Activated CD8-positive, alpha-beta memory T cell treated with anti-CD3 and anti-CD28 coated beads, Interleukin-2, amount 10 ng/mL, durations not matched to agents 7 days and 5 days (primary cell): ENCODE measurements around the gene PIP5K1B. TPM values are rescaled to one million over a fixed set of nuclear protein-coding genes. Genes with fewer than 3 reads are reported as not detected.

ENCODE experiments used
- ATAC-seq: fragments of 150-1000 bp; cut with Tn5 transposase; one replicate; pipeline ENCODE4 v1.10.0; 2021; ENCODE audit warnings: moderate library complexity
- CTCF ChIA-PET: fragments of 350-600 bp; sonication (Branson Sonifier 250); formaldehyde crosslinking; loops from one replicate; lab custom pipeline; 2021; ENCODE audit warnings: antibody characterized with exemption; lab: Charles Lee
- DNase-seq: peaks from one replicate; pipeline ENCODE4 v3.0.0-alpha.2; 2020
- H3K27ac Mint-ChIP-seq: one replicate; pipeline ENCODE4 v1.8.0; 2021; ENCODE audit warnings: mild to moderate bottlenecking, mixed read lengths
- H3K27me3 Mint-ChIP-seq: one replicate; pipeline ENCODE4 v1.8.0; 2021; ENCODE audit warnings: mixed read lengths
- H3K36me3 Mint-ChIP-seq: one replicate; pipeline ENCODE4 v1.8.0; 2021; ENCODE audit warnings: mild to moderate bottlenecking, mixed read lengths
- H3K4me1 Mint-ChIP-seq: one replicate; pipeline ENCODE4 v1.8.0; 2021; ENCODE audit warnings: mixed read lengths
- H3K4me3 Mint-ChIP-seq: one replicate; pipeline ENCODE4 v1.8.0; 2021; ENCODE audit warnings: mild to moderate bottlenecking, moderate library complexity, mixed read lengths
- H3K9me3 Mint-ChIP-seq: one replicate; pipeline ENCODE4 v1.8.0; 2022; ENCODE audit warnings: low read depth, mixed read lengths
- total RNA-seq, 2 experiments: library from RNA; stranded (reverse); gene quantifications; one replicate each; pipeline ENCODE4 v1.2.3, GENCODE V29; 2021

The PIP5K1B gene
- total RNA-seq, 2 experiments from 2014 or later = 0.85 to 23.2 TPM

DNA sequence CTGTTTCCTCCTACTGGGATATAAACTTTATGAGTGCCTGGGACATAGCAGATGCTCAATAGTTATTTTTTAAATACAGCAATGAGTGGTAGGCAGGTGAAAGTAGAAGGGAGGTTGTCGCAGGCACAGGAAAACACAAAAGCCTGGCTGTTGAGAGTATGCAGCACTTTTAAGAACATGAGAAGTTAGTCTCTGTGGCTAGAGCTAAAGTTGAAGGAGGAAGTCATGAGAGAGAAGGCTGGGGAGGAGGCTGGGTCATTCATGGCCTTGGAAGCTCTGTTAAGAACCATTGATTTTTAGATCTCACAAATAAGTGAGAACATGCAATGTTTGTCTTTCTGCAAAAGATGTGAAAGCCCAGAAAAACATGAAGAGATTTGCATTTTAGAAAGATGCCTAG lies 182.2 kb downstream of the PIP5K1B start:
- CTCF ChIA-PET = interaction anchor here (0.9 kb wide), 1 partner anchor 16 kb away, joined by 3 read pairs; no protein-coding TSS in a partner anchor

GRCh38 chr9:68894502-68894901 lies 189.5 kb downstream of the PIP5K1B start:
- Mint-ChIP-seq H3K4me1 (peaks cover 25% of the 10 kb centered on the region), H3K27me3 (peaks cover 8% of the 10 kb centered on the region), H3K9me3 (no peaks in the 10 kb centered on the region), H3K36me3 (peaks cover 2% of the 10 kb centered on the region), H3K27ac (no peak overlapping the region), H3K4me3 (no peak overlapping the region)
- ATAC-seq (no peak), DNase-seq (no peak)
- CTCF ChIA-PET = interaction anchor here (1.6 kb wide), 1 partner anchor 8 kb away, joined by 3 read pairs; no protein-coding TSS in a partner anchor

More for the DNA sequence above, 182.2 kb downstream of the PIP5K1B start:
- Mint-ChIP-seq H3K9me3 (no peaks in the 10 kb centered on the region), H3K27ac (no peak overlapping the region), H3K36me3 (no peaks in the 10 kb centered on the region), H3K4me3 (no peak overlapping the region), H3K4me1 (peaks cover 15% of the 10 kb centered on the region), H3K27me3 (peaks cover 39% of the 10 kb centered on the region)
- no peak for DNase-seq
- ATAC-seq = no peak

- H3K27me3 Mint-ChIP-seq = peaks cover 12% of the 10 kb centered on the region
- CTCF ChIA-PET = interaction anchor here (0.9 to 1.6 kb wide), 2 partner anchors 10 to 15 kb away, joined by 3 read pairs; no protein-coding TSS in a partner anchor
- H3K27ac Mint-ChIP-seq = peak overlapping the region; percentile 68
- peak; percentile 76 for ATAC-seq
- no peak for DNase-seq
- peak overlapping the region; percentile 21 for H3K4me3 Mint-ChIP-seq
- H3K9me3 Mint-ChIP-seq = no peaks in the 10 kb centered on the region
- peaks cover 25% of the 10 kb centered on the region for H3K4me1 Mint-ChIP-seq
- H3K36me3 Mint-ChIP-seq = peaks cover 2% of the 10 kb centered on the region
Measured at GRCh38 chr9:68895741-68896478, 190.9 kb downstream of the PIP5K1B start.

- CTCF ChIA-PET = interaction anchor here (0.9 kb wide), 1 partner anchor 16 kb away, joined by 3 read pairs; no protein-coding TSS in a partner anchor
- ATAC-seq (peak; percentile 36), DNase-seq (no peak)
- H3K27ac Mint-ChIP-seq = peak overlapping the region; percentile 68
- H3K4me1 Mint-ChIP-seq = peaks cover 25% of the 10 kb centered on the region
- peak overlapping the region; percentile 21 for H3K4me3 Mint-ChIP-seq
- H3K27me3 Mint-ChIP-seq = peaks cover 15% of the 10 kb centered on the region
- peaks cover 2% of the 10 kb centered on the region for H3K36me3 Mint-ChIP-seq
- no peaks in the 10 kb centered on the region for H3K9me3 Mint-ChIP-seq
Measured at GRCh38 chr9:68896486-68896885, 191.4 kb downstream of the PIP5K1B start.

DNA sequence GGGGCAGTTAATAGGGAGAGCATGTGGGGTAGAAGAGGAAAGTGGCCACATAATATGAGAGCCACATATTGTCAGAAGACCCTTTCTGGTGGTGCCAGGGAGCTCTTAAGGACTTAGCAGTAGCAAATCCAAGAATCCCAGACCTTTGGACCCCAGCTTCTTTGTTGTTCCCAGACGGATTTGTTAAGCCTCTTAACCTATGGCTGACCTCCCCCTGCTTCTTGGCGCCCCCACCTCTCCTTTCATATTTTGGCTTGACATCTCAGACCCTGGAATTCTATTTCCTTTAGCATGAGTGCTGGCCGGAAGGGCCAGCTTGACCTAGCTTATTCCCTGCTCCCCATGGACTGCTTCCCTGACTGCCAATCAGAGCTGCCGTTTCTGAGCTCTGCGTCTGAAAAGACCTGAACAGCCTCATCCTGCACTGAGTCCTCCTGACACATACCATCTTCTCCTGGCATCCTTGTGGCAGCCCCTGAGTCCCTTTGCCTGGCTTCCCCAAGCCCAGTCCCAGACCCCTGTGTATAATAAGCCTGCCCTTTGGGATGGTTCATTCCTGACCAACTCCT lies 192.6 kb downstream of the PIP5K1B start:
- Mint-ChIP-seq H3K9me3 (no peaks in the 10 kb centered on the region), H3K27ac (no peak overlapping the region), H3K36me3 (peaks cover 2% of the 10 kb centered on the region), H3K27me3 (peaks cover 26% of the 10 kb centered on the region), H3K4me1 (peaks cover 25% of the 10 kb centered on the region), H3K4me3 (no peak overlapping the region)
- DNase-seq (no peak), ATAC-seq (no peak)
- CTCF ChIA-PET = interaction anchor here (0.8 to 1.7 kb wide), 2 partner anchors 10 to 102 kb away, joined by 4 to 6 read pairs; no protein-coding TSS in a partner anchor

DNA sequence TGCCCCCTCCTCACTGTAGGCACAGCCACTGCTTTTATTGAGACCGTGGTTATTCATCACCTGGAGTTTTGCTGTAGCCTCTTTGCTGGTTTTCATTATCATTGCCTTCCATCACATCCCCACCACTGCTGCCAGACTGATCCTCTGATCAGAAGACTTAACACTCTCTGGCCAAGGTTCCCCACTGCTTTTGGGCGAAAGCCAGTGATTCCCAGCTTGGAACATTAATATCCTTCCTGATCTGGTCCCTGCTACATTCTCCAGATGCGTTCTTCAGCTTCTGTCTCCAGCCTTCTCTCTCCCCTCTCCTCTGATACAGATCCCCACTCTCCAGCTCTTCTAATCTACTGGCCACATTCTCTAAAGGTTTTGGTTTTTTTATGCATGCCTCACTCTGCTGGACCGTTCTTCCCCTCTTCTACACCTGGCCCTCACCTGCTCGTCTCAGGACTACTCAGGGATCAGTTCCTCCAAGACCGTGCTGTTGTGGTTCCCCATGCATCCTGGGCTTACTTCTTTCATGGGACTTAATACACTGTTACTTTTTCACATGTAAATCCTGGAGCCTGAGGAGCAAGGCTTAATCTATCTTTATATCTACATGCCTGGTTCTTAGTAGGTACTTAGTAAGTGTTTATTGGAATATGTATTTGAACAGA lies 193.9 kb downstream of the PIP5K1B start:
- H3K4me1 Mint-ChIP-seq = peaks cover 25% of the 10 kb centered on the region

DNA sequence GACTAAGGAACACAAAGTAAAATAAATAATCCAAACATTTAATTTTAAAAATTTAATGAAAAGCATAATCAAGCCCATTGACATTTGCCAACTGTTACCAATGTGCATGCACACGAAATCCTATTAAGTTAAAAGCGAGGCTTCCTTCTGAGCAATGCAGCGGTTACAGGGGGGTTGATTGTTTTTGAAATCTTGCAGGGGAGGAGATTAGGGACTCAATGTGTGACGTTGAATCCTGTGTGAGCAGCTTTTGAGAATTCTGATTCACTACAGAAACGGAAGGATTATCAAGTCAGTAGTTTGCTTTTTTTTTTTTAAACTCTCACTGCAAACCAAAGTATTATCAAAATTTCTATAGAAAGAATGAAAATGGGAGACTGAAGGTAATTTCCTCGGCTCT lies 199.4 kb downstream of the PIP5K1B start:
- ATAC-seq (no peak), DNase-seq (no peak)
- CTCF ChIA-PET = interaction anchor here (0.5 kb wide), 1 partner anchor 181 kb away, joined by 3 read pairs; no protein-coding TSS in a partner anchor
- H3K4me1 Mint-ChIP-seq = peaks cover 7% of the 10 kb centered on the region
- H3K27me3 Mint-ChIP-seq = peaks cover 48% of the 10 kb centered on the region
- peaks cover 1% of the 10 kb centered on the region for H3K36me3 Mint-ChIP-seq
- no peak overlapping the region for H3K4me3 Mint-ChIP-seq
- no peaks in the 10 kb centered on the region for H3K9me3 Mint-ChIP-seq
- no peak overlapping the region for H3K27ac Mint-ChIP-seq

More for the DNA sequence above, 193.9 kb downstream of the PIP5K1B start:
- no peak overlapping the region for H3K27ac Mint-ChIP-seq
- CTCF ChIA-PET = interaction anchor here (1.1 kb wide), 1 partner anchor 339 kb away, joined by 3 read pairs; no protein-coding TSS in a partner anchor
- peaks cover 35% of the 10 kb centered on the region for H3K27me3 Mint-ChIP-seq
- H3K4me3 Mint-ChIP-seq = no peak overlapping the region
- no peaks in the 10 kb centered on the region for H3K9me3 Mint-ChIP-seq
- ATAC-seq (no peak), DNase-seq (no peak)
- H3K36me3 Mint-ChIP-seq = peaks cover under 1% of the 10 kb centered on the region

- DNase-seq = no peak
- Mint-ChIP-seq H3K27ac (no peak overlapping the region), H3K27me3 (peaks cover 48% of the 10 kb centered on the region), H3K36me3 (peaks cover 1% of the 10 kb centered on the region), H3K4me1 (peaks cover 7% of the 10 kb centered on the region), H3K4me3 (no peak overlapping the region), H3K9me3 (no peaks in the 10 kb centered on the region)
- CTCF ChIA-PET = no interaction called here
- ATAC-seq = no peak
Measured at GRCh38 chr9:68905129-68905528, 200.1 kb downstream of the PIP5K1B start.

DNA sequence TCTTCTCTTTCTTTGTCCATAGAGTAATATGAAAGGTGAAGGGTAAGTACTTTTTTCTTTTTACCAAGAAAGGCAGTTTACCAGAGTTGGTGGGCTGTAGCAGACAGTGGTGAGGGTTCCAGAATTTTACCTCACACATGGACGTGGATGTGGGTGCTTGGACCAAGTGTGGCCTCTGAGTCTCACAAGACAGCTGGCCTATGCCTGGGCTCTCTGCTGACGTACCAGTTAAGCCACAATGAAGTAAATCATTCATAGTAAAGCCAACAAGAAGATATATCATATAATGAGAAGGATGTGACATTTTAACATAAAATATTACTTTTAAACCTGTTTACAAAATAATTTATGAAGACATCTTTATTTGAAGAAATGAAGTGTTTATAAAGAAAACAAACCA lies 202.9 kb downstream of the PIP5K1B start:
- Mint-ChIP-seq H3K27ac (no peak overlapping the region), H3K4me1 (peaks cover 11% of the 10 kb centered on the region), H3K27me3 (peaks cover 35% of the 10 kb centered on the region), H3K4me3 (no peak overlapping the region), H3K36me3 (peaks cover 7% of the 10 kb centered on the region), H3K9me3 (no peaks in the 10 kb centered on the region)
- no peak for ATAC-seq
- CTCF ChIA-PET = interaction anchor here (0.7 to 1.6 kb wide), 2 partner anchors 10 to 73 kb away, joined by 3 to 4 read pairs; no protein-coding TSS in a partner anchor
- DNase-seq = no peak

GRCh38 chr9:68912561-68912960 lies 207.5 kb downstream of the PIP5K1B start:
- Mint-ChIP-seq H3K4me1 (peaks cover 20% of the 10 kb centered on the region), H3K36me3 (peaks cover 7% of the 10 kb centered on the region), H3K9me3 (no peaks in the 10 kb centered on the region), H3K4me3 (no peak overlapping the region), H3K27ac (no peak overlapping the region), H3K27me3 (peaks cover 22% of the 10 kb centered on the region)
- ATAC-seq (no peak), DNase-seq (no peak)
- CTCF ChIA-PET = interaction anchor here (1.0 to 1.4 kb wide), 3 partner anchors 85 to 133 kb away, joined by 3 to 6 read pairs (median 3); a partner anchor contains a TSS

DNA sequence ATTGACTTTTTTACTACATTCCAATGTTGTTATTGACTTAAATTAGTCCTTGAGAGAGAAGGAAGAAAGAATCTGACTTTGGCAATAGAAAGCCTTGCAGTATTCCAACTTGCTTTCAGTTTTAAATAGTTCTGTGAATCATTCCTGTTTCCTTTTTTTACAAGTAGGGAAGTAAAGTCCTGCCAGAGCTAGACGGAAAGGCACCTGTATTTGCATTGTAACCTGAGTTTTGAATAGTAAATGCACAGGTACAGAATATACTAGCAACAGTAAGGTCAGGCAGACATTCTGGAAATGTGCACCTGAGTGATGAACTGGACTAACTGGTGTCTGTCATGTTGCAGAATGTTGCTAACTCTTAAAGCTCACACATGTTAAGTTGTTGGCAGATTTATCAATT lies 208.0 kb downstream of the PIP5K1B start:
- no peak overlapping the region for H3K4me3 Mint-ChIP-seq
- no peaks in the 10 kb centered on the region for H3K9me3 Mint-ChIP-seq
- peaks cover 20% of the 10 kb centered on the region for H3K27me3 Mint-ChIP-seq
- peaks cover 23% of the 10 kb centered on the region for H3K4me1 Mint-ChIP-seq
- ATAC-seq = no peak
- H3K27ac Mint-ChIP-seq = no peak overlapping the region
- peaks cover 7% of the 10 kb centered on the region for H3K36me3 Mint-ChIP-seq
- no peak for DNase-seq
- CTCF ChIA-PET = interaction anchor here (1.0 to 1.4 kb wide), 3 partner anchors 85 to 133 kb away, joined by 3 to 6 read pairs (median 3); a partner anchor contains a TSS

DNA sequence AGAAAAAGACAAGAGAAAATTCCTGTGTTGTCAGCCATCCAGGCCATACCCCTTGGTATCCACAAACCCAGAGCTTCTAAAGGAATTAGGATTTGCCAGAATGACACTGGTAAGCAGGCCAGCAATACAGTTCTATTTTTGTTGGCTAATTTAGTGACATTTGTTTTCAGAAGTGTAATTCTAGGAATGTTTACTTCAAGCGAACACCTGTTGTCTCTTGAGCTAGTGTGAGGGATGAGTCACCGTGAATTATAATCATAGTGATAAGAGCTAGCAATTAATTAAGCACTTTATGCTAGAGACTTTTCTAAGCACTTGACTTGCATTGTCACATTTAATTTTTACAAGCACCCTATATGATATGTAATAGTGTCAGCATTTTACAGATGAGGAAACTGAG lies 209.7 kb downstream of the PIP5K1B start:
- CTCF ChIA-PET = no interaction called here
- no peak for ATAC-seq

GRCh38 chr9:68919661-68920060 lies 214.6 kb downstream of the PIP5K1B start:
- H3K27ac Mint-ChIP-seq = no peak overlapping the region
- H3K4me3 Mint-ChIP-seq = no peak overlapping the region
- peaks cover 36% of the 10 kb centered on the region for H3K4me1 Mint-ChIP-seq
- DNase-seq (no peak), ATAC-seq (no peak)
- H3K9me3 Mint-ChIP-seq = no peaks in the 10 kb centered on the region
- CTCF ChIA-PET = interaction anchor here (0.6 kb wide), 1 partner anchor 9 kb away, joined by 3 read pairs; no protein-coding TSS in a partner anchor
- peaks cover 6% of the 10 kb centered on the region for H3K36me3 Mint-ChIP-seq
- H3K27me3 Mint-ChIP-seq = peaks cover 14% of the 10 kb centered on the region

More for the DNA sequence above, 209.7 kb downstream of the PIP5K1B start:
- Mint-ChIP-seq H3K36me3 (peaks cover 7% of the 10 kb centered on the region), H3K9me3 (no peaks in the 10 kb centered on the region), H3K4me1 (peaks cover 30% of the 10 kb centered on the region), H3K4me3 (no peak overlapping the region), H3K27me3 (peaks cover 12% of the 10 kb centered on the region), H3K27ac (no peak overlapping the region)
- no peak for DNase-seq
